ENCODE results near the gene TESK2. TPM values are rescaled to one million over a fixed set of nuclear protein-coding genes. Genes with fewer than 3 reads are reported as not detected.

Gene TESK2
- total and polyA plus RNA-seq, 2 of the 13 experiments (the other 11 are each of a cell fraction or from before 2014, with no cell fraction given), result 5.5 to 9.6 TPM

GRCh38 chr1:45490626-45491486 is at the start of gene TESK2 (continued):
- TF ChIP-seq, protein P1, sequence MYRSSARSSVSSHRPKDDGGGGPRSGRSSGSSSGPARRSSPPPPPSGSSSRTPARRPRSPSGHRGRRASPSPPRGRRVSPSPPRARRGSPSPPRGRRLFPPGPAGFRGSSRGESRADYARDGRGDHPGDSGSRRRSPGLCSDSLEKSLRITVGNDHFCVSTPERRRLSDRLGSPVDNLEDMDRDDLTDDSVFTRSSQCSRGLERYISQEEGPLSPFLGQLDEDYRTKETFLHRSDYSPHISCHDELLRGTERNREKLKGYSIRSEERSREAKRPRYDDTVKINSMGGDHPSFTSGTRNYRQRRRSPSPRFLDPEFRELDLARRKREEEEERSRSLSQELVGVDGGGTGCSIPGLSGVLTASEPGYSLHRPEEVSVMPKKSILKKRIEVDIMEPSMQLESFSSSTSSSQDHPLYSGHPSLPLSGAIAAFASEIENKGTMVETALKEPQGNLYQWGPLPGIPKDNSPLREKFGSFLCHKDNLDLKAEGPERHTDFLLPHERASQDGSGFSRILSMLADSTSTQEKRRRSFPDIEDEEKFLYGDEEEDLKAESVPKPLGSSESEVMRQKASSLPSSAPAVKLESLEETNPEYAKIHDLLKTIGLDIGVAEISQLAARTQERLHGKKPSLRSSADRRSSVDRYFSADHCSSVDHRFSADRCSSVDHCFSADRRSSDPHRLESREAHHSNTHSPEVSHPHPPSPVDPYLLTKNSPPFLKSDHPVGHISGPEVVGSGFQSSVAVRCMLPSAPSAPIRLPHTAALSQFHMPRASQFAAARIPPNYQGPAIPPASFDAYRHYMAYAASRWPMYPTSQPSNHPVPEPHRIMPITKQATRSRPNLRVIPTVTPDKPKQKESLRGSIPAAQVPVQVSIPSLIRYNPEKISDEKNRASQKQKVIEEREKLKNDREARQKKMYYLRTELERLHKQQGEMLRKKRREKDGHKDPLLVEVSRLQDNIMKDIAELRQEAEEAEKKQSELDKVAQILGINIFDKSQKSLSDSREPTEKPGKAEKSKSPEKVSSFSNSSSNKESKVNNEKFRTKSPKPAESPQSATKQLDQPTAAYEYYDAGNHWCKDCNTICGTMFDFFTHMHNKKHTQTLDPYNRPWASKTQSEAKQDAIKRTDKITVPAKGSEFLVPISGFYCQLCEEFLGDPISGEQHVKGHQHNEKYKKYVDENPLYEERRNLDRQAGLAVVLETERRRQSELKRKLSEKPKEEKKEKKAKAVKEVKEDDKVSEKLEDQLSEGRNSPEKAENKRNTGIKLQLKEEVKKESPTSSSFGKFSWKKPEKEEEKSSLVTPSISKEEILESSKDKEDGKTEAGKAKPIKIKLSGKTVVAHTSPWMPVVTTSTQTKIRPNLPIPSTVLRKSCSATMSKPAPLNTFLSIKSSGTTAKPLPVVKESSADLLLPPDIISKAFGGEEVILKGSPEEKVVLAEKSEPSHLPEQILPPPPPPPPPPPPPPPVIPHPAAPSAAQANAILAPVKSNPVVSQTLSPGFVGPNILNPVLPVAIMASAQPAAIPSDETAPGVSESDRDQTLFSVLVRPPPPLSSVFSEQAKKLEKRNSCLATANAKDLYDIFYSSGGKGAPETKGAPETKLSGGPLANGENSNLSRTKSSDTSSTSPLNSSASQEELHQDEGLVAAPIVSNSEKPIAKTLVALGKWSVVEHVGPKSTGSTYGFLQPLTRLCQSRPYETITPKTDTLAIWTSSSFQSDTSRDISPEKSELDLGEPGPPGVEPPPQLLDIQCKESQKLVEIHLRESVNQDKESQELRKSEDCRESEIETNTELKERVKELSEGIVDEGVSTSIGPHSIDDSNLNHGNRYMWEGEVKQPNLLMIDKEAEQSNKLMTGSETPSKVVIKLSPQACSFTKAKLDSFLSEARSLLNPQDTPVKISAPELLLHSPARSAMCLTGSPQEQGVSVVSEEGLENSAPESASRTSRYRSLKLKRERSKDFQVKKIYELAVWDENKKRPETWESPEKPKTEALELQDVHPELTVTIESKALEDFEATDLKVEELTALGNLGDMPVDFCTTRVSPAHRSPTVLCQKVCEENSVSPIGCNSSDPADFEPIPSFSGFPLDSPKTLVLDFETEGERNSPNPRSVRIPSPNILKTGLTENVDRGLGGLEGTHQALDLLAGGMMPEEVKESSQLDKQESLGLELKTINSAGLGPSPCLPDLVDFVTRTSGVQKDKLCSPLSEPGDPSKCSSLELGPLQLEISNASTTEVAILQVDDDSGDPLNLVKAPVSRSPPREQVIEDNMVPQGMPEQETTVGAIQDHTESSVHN (CRISPR knock-in tag; IDR thresholded peaks at IDR 0.05), result no peak
- TF ChIP-seq TERF1 (CRISPR knock-in tag; IDR thresholded peaks at IDR 0.05) (no peak), RARG (CRISPR knock-in tag; IDR thresholded peaks at IDR 0.05; ENCODE audit: low read depth) (0 out of 2 replicates have a peak, but pooled peaks have one; percentile 22), SCMH1 (CRISPR knock-in tag; IDR thresholded peaks at IDR 0.05; ENCODE audit: borderline replicate concordance) (no peak), KAT8 (CRISPR knock-in tag; IDR thresholded peaks at IDR 0.05) (peak; percentile 68), BHLHE40 (IDR thresholded peaks at IDR 0.05; ENCODE audit: low read length) (no peak), SP5 (CRISPR knock-in tag; IDR thresholded peaks at IDR 0.05; ENCODE audit: borderline replicate concordance, low read depth) (0 out of 2 replicates have a peak, but pooled peaks have one; percentile 82), ZNF468 (CRISPR knock-in tag; IDR thresholded peaks at IDR 0.05) (no peak), ZNF180 (CRISPR knock-in tag; IDR thresholded peaks at IDR 0.05; ENCODE audit: borderline replicate concordance, low read depth) (no peak), ZNF430 (CRISPR knock-in tag; IDR thresholded peaks at IDR 0.05) (0 out of 2 replicates have a peak, but pooled peaks have one; percentile 2), ZNF768 (CRISPR knock-in tag; IDR thresholded peaks at IDR 0.05) (peak; percentile 62), ZNF660 (CRISPR knock-in tag; IDR thresholded peaks at IDR 0.05; ENCODE audit: borderline replicate concordance, low read depth) (no peak)
- TF ChIP-seq, protein P2, sequence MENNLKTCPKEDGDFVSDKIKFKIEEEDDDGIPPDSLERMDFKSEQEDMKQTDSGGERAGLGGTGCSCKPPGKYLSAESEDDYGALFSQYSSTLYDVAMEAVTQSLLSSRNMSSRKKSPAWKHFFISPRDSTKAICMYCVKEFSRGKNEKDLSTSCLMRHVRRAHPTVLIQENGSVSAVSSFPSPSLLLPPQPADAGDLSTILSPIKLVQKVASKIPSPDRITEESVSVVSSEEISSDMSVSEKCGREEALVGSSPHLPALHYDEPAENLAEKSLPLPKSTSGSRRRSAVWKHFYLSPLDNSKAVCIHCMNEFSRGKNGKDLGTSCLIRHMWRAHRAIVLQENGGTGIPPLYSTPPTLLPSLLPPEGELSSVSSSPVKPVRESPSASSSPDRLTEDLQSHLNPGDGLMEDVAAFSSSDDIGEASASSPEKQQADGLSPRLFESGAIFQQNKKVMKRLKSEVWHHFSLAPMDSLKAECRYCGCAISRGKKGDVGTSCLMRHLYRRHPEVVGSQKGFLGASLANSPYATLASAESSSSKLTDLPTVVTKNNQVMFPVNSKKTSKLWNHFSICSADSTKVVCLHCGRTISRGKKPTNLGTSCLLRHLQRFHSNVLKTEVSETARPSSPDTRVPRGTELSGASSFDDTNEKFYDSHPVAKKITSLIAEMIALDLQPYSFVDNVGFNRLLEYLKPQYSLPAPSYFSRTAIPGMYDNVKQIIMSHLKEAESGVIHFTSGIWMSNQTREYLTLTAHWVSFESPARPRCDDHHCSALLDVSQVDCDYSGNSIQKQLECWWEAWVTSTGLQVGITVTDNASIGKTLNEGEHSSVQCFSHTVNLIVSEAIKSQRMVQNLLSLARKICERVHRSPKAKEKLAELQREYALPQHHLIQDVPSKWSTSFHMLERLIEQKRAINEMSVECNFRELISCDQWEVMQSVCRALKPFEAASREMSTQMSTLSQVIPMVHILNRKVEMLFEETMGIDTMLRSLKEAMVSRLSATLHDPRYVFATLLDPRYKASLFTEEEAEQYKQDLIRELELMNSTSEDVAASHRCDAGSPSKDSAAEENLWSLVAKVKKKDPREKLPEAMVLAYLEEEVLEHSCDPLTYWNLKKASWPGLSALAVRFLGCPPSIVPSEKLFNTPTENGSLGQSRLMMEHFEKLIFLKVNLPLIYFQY (CRISPR knock-in tag; IDR thresholded peaks at IDR 0.05; ENCODE audit: borderline replicate concordance), result peak; percentile 51; the same call in 1 of the 2 replicates
